GM12892 (cell line): Measurements from ENCODE around the gene EOLA1. TPM values are rescaled to one million over a fixed set of nuclear protein-coding genes. Genes with fewer than 3 reads are reported as not detected.
A peak's percentile ranks its signal among the peaks of the same experiment; 100 is the strongest.
"Not testable (repeated sequence)": the region's sequence is repeated elsewhere in the genome, so short reads cannot be mapped to it uniquely, and the experiment has no call there.

Experiments
- DNase-seq: peaks from one replicate; pipeline ENCODE4 v3.0.0; 2011; ENCODE audit not compliant: insufficient read length
- FAIRE-seq: peaks from 2 replicates; lab custom pipeline; 2011; peaks lifted over from hg19 to GRCh38; lab: Jason Lieb, UNC
- POLR2A ChIP-seq: IDR thresholded peaks from 2 replicates; pipeline ENCODE4 v1.6.1; 2011; ENCODE audit warnings: low read depth, low read length, control low read depth
- POLR2AphosphoS5 ChIP-seq: IDR thresholded peaks from 2 replicates; pipeline ENCODE4 v1.6.1; 2011; ENCODE audit warnings: low read depth, low read length, control low read depth
- TAF1 ChIP-seq: IDR thresholded peaks from 2 replicates; pipeline ENCODE4 v1.6.1; 2011; ENCODE audit warnings: low read depth, mild to moderate bottlenecking, control low read depth, low read length, borderline replicate concordance
- polyA plus RNA-seq: library from polyadenylated mRNA; unstranded; fragments of >200 nt; gene quantifications from one replicate; pipeline ENCODE4 v1.2.1, GENCODE V29; 2012; ENCODE audit warnings: missing spikeins, inconsistent platforms; ENCODE audit not compliant: missing spikeins

The EOLA1 gene
- polyA plus RNA-seq, result 21.4 TPM

- DNase-seq (peak; percentile 50), FAIRE-seq (peak; percentile 96)
- TF ChIP-seq POLR2A, result peak; percentile 88
- no peak for TF ChIP-seq TAF1
- peak; percentile 85 for TF ChIP-seq POLR2AphosphoS5
Measured at GRCh38 chrX:149540621-149541520, at the start of gene EOLA1. Gene EOLA1, plus strand, starts transcription at chrX:149541012. Its CDS starts 4,619 bp downstream, at chrX:149545631.

DNA sequence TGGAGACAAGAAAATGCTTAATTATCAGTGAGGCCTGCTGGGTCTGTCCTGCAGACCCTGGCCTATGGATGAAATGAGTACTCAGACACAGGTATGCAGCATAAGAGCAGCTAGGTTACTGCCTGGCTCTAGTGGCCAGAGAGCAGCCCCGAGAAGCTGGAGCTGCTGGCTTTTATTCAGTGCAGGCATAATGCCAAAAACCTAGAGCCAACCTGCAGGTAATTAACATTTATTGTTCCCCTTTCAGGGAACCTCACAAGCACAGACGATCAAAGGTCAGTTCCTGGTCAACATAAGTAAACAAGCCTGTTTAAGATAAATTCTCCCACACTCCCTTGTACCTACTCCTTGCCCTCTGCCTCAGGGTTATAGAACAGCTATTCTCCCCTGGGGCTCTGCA lies 49.0 kb upstream of the EOLA1 start:
- TF ChIP-seq TAF1, result no peak
- TF ChIP-seq POLR2AphosphoS5, result no peak
- no peak for TF ChIP-seq POLR2A
- FAIRE-seq (no peak), DNase-seq (no peak)

GRCh38 chrX:149493567-149494562 lies 46.9 kb upstream of the EOLA1 start:
- DNase-seq (no peak), FAIRE-seq (no peak)
- TF ChIP-seq POLR2AphosphoS5, result no peak
- TF ChIP-seq POLR2A, result no peak

DNA sequence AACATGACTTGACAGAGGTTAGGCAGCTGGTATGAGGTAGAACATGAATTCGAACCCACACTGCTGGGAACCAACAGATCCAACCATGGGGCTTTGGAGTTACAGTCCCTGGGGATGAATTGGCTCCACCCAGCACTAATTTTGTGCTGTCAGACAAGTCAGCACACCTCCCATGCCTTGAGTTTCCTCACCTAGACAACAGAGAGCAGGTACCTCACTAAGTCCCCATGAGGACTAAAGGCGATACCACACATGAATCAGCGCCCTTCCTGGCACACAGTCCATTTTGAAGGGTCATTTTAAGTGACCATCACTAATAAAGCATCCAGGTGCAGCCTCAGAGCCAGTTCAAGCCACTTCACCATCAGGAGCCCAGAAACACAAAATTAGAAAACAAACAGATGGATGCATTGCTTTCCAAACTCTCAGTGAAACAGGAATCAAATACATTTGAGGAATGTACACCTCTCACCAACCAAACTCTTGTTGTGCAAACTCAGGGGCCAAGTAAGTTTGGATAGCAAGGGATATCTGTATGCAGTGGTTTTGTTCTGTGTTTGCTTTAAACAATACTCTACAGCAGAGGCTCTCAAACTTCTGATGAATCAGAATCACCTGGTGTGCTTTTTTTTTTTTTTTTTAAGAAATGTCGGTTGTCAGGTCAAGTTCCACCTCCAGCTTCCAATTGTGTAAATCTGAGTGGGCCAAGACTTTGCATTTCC lies 45.8 kb upstream of the EOLA1 start:
- no peak for DNase-seq
- TF ChIP-seq POLR2A, result no peak
- FAIRE-seq, result no peak

DNA sequence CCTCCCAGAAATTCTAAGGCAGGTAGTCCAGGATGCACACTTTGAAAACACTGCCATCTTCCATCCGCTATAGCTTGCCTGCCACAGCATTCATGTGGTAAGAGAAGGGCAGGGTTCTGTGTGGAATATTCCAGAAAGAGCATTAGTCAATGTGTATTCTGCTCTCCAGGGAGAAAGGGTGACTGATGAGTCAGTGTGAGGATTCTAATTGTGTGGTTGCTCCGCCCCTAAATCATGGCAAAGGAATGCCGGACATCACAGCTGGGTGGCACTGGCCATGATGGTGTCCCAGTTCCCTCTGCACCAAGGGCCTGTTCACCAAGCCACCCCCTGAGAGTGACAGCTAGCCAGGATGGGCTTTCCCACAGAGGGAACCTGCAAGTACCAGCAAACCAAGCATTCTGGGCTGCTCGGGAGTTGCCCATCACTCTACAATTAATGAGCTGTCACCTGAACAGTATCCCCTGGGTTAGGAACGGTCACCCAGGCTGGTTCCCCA lies 45.2 kb upstream of the EOLA1 start:
- FAIRE-seq (no peak), DNase-seq (no peak)
- TF ChIP-seq TAF1 (no peak), POLR2A (no peak), POLR2AphosphoS5 (no peak)

DNA sequence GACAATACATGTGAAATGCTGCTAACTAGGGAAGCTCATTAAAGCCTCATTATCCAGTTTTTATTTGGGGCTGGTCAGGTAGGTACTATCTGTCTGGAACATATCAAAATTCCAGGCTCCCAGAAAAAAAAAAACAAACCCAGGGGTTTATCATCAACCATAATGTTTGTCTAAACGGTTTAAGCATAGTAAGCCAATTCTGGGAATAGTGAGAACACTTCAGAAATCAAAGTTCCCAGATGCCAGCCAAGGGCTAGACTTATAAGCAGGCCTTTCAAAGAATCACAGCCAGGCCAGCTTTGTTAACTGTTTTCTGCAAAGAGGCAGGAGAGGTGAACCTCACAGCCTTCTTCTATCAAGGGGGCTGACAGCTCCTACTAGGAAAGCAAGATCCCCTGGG lies 43.8 kb upstream of the EOLA1 start:
- DNase-seq, result no peak
- TF ChIP-seq POLR2AphosphoS5 (no peak), POLR2A (no peak), TAF1 (no peak)
- FAIRE-seq, result no peak

GRCh38 chrX:149497626-149498025 lies 43.2 kb upstream of the EOLA1 start:
- no peak for DNase-seq
- TF ChIP-seq POLR2AphosphoS5, result no peak
- no peak for TF ChIP-seq TAF1
- no peak for TF ChIP-seq POLR2A
- no peak for FAIRE-seq

- TF ChIP-seq TAF1 (no peak), POLR2A (no peak), POLR2AphosphoS5 (no peak)
- FAIRE-seq (no peak), DNase-seq (no peak)
Measured at GRCh38 chrX:149498767-149499166, 42.0 kb upstream of the EOLA1 start.

GRCh38 chrX:149499766-149500165 lies 41.0 kb upstream of the EOLA1 start:
- peak; percentile 21 for FAIRE-seq
- no peak for TF ChIP-seq TAF1
- no peak for TF ChIP-seq POLR2A
- no peak for TF ChIP-seq POLR2AphosphoS5
- DNase-seq, result no peak

- not testable (repeated sequence) for FAIRE-seq, DNase-seq
Measured at GRCh38 chrX:149502923-149503322, 37.9 kb upstream of the EOLA1 start.

- FAIRE-seq, result peak; percentile 100
- not testable (repeated sequence) for DNase-seq
Measured at GRCh38 chrX:149503446-149503845, 37.4 kb upstream of the EOLA1 start.
